Measurements from ENCODE around the gene ANKLE1. TPM values are rescaled to one million over a fixed set of nuclear protein-coding genes. Genes with fewer than 3 reads are reported as not detected.
"Not testable (repeated sequence)": the region's sequence is repeated elsewhere in the genome, so short reads cannot be mapped to it uniquely, and the experiment has no call there.

Gene ANKLE1
- polyA plus RNA-seq, 3 donors, result 0.44 to 0.83 (median 0.65) TPM

DNA sequence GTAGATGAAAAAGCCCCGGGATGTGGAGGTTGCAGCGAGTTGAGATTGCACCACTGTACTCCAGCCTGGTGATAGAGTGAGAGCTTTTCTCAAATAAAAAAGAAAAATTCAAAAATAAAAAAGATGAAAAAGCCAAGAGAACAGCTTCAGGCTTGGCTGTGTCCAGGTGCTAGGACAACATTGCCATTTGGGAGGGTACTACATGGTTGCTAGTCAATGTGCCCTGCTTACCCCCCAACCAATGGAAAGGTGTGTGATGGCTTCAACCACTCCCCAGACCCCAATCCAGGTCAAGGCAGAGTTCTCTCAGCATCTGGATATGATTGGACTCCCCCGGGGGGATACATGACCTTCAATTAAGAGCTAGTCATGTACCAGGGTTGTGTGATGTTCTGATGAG is 2.3 kb upstream of the ANKLE1 start:
- DNase-seq (ENCODE audit: low read depth in 3 of 3, low spot score in 2 of 3), result no peak

DNA sequence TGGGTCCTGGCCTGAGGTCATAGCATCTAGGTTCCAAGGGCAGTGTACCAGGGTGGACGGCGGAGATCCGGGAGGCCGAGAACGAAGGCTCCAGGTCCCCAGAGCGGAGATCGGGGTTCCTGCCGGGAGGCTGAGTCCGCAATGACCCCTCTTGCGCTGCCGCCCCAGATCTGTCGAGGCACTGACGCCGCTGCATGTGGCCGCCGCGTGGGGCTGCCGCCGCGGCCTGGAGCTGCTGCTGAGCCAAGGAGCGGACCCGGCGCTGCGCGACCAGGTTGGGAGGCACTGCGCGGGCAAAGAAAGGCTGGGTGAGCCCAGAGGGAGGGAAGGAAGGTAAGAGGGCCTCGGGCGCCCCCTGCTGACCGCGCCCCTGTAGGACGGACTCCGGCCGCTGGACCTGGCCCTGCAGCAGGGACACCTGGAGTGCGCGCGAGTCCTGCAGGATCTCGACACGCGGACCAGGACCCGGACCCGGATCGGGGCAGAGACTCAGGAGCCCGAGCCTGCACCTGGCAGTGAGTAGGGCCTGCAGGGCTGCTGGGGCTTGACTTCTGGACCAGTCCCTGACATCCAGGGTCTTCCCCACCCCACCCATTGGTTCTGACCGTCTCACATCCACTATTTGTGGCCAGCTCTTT is 906 bp downstream of the ANKLE1 start:
- DNase-seq (ENCODE audit: low read depth in 3 of 3, low spot score in 2 of 3), result peak in 1 of 3 donors; percentile 58

DNA sequence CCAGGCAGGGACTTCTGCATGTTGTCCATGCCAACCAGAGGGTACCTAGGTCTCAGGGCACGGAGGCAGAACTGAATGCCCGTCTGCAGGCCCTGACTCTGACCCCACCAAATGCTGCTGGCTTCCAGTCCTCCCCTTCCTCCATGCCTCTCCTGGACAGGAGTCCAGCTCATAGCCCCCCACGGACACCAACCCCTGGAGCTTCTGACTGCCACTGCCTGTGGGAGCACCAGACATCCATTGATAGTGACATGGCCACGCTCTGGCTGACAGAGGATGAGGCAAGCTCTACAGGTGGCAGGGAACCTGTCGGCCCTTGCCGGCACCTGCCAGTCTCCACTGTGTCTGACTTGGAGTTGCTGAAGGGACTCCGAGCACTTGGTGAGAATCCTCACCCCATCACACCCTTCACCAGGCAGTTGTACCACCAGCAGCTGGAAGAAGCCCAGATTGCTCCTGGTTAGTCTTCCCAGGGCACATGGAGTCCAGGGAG is 1.8 kb downstream of the ANKLE1 start:
- DNase-seq (ENCODE audit: low read depth in 3 of 3, low spot score in 2 of 3), result no peak

DNA sequence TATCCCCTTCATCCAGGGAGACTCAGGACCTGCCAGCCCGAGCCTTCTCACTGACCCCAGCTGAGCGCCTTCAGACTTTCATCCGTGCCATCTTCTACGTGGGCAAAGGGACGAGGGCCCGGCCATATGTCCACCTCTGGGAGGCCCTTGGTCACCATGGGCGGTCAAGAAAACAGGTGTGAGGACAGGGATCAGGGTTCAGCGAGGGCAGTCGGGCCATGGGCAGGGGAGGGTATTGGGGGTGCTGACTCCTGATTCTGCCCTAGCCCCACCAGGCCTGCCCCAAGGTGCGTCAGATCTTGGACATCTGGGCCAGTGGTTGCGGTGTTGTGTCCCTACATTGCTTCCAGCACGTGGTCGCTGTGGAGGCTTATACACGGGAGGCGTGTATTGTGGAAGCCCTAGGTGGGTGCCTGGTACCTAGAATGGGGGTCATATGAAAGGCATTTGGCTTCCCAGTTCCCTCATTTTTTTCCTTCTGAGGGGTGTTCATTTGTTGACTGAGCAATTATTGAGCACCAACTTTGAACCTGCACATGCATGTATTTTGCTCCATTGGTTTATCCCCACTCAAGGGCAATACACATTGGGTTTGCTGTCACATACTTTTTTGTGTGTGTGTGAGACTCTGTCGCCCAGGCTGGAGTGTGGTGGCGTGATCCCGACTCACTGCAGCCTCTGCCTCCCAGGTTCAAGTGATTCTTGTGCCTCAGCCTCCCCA is 3.9 kb downstream of the ANKLE1 start:
- no peak for DNase-seq (ENCODE audit: low read depth in 3 of 3, low spot score in 2 of 3)

DNA sequence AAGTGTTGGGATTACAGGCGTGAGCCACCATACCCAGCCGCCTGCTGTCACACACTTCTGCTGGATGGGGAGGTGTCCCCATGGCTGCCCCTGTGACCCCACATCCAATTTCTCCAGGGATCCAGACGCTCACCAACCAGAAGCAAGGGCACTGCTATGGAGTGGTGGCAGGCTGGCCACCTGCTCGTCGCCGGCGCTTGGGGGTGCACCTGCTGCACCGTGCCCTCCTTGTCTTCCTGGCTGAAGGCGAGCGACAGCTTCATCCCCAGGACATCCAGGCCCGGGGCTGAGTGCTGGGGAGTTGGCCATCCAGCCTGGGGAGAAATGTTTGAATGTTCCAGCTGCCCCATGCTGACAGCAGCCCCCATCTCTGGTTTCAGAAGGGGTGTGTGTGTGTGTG is 4.6 kb downstream of the ANKLE1 start:
- no peak for DNase-seq (ENCODE audit: low read depth in 3 of 3, low spot score in 2 of 3)

DNA sequence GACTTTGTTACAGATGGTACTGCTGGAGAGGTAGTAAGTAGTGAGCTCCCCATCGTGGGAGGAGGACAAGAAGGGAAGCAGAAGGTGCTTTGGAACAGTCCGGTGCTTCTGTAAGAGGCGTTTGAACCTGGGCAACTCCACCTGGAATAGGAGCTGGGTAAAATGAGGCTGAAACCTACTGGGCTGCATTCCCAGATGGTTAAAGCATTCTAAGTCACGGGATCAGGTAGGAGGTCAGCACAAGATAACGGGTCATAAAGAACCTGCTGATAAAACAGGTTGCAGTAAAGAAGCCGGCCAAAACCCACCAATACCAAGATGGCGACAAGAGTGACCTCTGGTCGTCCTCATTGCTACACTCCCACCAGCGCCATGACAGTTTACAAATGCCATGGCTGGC is 5.1 kb downstream of the ANKLE1 start:
- no peak for DNase-seq (ENCODE audit: low read depth in 3 of 3, low spot score in 2 of 3)

DNA sequence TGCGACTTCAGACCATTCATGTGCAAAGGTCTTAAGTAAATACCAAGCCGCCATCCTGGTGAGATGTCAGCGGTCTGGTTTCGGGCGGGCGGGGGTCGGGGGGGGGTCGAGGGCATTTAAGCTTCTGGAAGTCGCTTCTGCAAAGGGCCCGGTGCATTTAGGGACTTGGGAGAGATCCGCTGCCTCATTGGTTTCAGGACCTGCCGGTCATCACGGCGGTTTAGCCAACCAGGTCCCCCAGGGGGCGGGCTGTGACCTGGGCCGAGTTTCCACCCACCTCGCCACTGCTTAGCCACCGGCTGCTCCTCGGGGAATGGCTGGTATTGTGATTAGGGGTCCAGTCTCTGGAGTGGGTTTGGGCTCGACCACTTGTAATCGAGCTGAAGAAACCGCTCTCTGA is 7.8 kb downstream of the ANKLE1 start:
- no peak for DNase-seq (ENCODE audit: low read depth in 3 of 3, low spot score in 2 of 3)

DNA sequence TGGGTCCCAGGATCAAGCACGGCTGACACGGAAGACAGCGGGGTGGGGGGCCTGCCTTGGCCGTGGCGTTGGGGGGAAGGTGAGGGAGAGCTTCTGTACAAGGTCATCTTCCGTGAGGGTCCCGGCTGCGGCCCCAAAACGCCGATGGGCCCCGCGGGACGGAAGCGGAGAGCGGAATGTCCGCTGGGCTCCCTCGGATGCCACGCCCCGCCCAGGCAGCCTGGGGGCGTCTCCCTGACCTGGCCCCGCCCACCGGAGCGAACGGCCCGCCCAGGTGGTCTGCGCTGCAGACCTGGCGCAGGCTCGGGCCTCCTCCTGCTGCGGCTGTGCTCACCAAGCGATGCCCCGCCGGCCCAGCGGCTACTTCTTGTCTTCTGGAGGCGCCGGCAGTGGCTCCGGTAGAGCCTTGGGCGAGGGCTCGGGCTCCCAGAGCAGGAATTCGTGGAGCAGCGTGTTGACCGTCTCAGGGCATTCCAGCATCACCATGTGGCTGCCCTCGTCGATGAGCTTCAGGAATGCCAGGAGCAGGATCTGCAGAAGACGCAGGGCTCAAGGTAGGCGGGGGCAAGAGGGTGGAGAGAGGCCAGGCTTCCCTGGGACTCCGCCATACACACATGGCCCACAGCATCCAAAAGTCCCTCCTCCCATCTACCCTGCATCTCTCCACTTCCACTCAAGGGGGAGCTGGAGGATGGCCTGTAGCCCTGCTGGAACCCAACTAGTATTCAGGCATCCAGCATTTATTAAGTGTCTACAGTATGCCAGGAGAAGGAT is 10.8 kb downstream of the ANKLE1 start:
- peak in 1 of 3 donors; percentile 61 for DNase-seq (ENCODE audit: low read depth in 3 of 3, low spot score in 2 of 3)

DNA sequence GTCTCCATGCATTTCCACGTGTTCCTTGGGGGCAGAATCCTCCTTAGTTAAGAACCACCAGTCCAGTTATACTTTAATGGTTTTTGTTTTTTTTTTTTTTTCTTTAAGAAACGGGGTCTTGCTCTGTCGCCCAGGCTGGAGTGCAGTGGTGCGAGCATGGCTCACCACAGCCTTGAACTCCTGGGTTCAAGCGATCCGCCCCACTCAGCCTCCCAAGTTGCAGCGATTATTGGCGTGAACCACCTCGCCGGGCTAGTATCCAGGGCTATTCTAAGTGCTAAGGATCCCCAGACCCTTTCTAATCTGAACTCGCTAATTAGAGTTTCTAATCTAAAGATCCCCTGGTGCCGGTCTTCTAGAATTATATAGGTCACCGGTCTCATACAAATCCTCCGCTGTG is 11.9 kb downstream of the ANKLE1 start:
- no peak for DNase-seq (ENCODE audit: low read depth in 3 of 3, low spot score in 2 of 3)

DNA sequence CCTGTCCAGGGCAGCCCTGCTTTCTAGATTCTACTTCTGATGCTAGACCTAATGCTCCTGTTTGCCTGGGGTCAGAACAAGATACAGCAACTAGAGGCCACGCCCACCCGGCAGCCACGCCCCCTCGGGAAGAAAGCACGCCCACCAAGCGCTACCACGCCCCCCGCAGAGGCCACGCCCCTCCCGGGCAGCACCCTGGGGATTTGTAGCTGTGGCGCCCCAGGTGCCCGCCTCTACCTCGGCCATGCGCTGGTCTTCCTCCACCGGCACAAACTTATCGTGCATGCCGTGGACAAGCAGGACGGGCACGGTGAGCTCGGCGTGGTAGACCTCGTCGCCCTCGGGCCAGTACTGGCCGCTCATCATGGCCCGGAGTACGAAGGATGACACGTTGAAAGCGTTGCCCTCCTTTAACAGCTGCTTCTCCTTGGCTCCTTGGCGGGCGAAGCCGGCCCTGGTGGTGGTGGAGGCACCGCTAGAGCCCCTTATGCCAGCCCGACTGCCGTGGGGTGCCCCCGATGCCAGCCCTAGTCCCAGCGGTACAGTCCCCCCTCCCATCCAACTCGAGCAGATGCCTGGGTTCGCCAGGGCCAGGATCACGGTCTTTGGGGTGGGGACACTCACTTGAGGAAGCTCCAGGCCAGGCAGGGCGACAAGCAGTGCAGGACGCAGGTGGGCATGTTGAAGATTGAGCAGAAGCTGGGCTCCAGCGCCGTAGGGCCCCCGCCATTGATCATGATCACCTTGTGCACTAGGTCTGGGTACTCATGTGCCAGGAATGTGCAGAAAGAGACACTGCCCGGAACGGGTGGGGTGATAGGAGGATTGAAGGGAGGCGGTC is 12.6 kb downstream of the ANKLE1 start:
- no peak for DNase-seq (ENCODE audit: low read depth in 3 of 3, low spot score in 2 of 3)

DNA sequence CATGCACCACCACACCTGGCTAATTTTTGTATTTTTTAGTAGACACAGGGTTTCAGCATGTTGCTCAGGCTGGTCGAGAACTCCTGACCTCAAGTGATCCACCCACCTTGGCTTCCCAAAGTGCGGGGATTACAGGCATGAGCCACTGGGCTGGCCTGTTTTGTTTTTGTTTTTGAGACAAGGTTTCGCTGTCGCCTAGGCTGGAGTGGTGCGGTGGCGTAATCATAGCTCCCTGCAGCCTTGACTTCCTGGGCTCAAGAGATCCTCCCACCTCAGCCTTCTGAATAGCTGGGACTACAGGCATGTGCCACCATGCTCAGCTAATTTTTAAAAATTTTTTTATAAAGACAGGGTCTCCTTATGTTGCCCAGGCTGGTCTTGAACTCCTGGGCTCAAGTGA is 13.8 kb downstream of the ANKLE1 start:
- DNase-seq (ENCODE audit: low read depth in 3 of 3, low spot score in 2 of 3), result not testable (repeated sequence)

DNA sequence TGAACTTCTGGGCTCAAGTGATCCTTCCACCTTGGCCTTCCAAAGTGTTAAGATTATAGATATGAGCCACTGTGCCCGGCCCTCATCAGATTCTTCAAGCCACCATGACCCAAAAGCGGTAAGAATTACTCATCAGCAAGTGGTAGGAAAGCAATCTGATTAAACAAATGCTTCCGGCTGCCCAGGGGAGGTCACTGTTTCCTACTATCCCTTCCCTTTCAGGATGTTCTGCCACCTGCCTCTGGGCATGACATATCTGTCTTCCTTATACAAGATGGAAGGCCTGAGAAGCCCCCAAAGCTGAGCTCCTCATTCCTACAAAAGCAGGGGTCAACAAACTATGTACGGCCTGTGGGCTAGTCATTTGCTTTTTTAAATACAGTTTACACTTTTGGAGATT is 14.6 kb downstream of the ANKLE1 start:
- DNase-seq (ENCODE audit: low read depth in 3 of 3, low spot score in 2 of 3), result no peak

DNA sequence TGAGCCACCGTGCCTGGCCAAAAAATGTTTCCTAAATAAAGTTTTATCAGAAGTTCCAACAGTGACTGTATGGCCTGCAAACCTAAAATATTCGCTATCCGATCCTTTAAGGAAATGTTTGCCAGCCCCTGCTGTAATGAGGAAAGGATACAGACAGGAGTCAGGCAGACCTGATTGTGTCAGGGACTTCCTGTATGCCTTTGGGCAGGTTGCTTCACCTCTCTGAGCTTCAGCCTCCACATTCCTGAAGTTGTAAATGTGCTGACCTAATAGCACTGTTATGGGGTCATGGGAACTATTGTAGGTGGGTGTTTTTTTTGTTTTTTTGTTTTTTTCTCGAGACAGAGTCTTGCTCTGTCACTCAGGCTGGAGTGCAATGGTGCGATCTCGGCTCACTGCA is 15.3 kb downstream of the ANKLE1 start:
- no peak for DNase-seq (ENCODE audit: low read depth in 3 of 3, low spot score in 2 of 3)

DNA sequence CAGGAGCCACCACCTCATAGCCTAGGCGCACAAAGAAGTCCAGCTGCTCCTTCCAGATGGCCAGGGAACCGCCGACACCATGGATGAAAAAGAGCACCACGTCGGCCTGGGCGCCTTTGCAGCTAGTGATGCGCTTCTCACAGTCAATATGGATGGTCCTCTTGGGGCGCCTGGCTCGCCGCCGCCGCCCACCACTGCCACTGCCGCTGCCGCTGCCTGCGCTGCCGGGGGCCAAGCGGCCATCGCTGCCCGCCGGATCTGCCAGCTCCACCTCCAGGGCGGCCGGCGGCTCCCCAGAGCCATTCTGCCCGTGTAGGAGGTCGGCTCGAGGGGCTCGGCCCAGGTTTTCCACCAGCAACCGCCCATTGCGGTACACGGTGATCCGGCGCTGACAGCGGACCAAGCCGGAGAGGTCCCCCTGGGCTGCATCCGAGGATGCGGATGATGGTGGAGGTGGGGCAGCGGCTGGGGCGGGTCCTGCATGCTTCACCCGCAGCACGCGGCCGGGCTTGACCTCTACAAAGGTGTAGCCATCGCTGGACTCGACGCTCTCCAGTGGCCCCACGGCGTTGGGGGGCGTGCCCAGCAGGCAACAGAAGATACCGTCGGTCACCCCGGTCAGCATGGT is 19.4 kb downstream of the ANKLE1 start:
- no peak for DNase-seq (ENCODE audit: low read depth in 3 of 3, low spot score in 2 of 3)

DNA sequence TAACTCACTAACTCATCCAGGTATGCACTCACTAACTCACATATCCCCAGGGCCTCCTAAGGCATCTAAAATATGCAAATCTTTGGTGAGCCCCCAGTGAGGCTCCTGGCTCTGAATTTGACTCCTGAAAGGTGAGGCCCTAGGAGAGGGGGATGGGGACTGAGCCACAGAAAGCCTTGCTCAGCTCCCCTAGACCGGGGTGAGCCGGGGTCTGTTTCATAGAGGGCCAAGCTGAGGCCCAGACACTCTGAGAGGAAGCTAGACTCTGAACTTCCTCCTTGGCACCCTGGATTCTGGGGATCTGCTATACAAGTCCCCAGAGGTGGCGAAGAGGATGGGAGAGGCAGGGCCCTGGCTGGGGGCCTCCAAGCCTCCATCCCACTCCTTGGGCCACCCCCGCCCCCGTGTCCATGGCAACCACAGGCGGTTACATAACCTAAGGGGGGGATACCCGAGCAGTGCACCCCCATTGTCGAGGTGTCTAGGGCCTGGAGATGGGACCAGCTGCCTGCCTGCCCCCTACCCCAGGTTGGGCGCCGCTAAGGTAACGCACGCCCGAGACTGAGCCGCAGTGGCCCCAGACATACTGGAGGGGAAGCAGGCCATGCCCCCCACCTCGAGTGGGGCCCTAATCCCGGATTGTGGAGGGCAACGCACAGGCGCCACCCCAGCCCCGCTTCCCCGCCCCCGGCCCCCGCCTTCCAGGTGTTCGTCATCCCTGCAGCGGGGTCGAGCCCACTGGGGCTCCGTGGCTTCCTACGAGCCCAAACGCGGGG is 20.9 kb downstream of the ANKLE1 start:
- no peak for DNase-seq (ENCODE audit: low read depth in 3 of 3, low spot score in 2 of 3)

DNA sequence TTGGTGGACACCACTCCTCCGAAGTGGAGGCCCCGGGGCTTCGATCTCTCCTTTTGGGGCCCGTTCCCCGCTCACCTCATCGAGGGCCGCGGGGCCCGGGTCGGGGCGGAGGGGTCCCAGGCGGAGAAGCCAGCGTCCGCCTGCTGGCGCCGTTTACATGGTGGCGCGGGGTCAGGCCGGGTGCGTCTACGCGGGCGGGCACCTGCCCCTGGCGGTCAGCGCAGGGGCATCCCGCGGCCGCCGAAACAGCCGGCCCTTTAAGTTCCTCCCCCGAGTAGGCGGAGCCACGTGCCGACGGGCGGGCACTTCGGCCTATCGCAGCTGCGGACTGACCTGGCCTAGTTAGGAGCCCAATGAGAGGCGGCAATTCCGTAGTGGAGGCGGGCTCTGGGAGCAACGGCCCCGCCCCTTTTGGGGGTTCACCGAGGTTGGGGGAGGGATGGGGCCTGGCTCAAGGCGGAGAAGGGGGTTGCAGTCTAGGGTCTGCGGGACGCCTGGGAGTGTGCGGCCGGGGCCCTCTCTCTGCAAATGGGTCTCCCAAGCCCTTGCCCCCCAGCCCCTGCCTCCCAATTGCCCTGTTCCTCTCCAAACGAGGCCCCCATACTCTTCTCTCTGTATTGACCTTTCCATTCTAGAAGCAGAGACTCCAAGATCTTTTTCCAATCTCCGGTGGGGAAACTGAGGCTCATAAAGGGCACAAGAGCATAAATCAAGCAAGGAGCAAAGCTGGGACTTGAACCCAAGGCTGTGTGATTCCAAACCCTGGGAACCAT is 21.7 kb downstream of the ANKLE1 start, which contains the start of gene ABHD8:
Gene ABHD8, minus strand, starts transcription at position 259 of the 773 bp plus-strand sequence. CDS start 1,809 bp downstream, outside the sequence.
- peak; percentile 86 to 89 (median 87) for DNase-seq (ENCODE audit: low read depth in 3 of 3, low spot score in 2 of 3)

DNA sequence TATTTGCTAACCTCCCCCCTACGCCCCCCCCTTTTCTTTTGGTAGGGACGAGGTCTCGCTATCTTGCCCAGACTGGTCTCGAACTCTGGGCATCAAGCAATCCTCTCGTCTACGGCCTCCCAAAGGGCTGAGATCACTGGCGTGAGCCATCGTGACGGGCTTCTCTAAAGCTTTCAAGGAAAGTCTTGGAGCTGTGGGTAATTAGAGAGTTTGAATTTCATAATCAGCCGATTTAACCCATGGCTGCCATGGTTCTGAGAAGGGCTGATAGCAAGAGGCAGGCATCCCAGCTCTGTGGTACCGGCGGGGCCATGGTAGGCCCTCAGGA is 22.2 kb downstream of the ANKLE1 start:
- no peak for DNase-seq (ENCODE audit: low read depth in 3 of 3, low spot score in 2 of 3)

DNA sequence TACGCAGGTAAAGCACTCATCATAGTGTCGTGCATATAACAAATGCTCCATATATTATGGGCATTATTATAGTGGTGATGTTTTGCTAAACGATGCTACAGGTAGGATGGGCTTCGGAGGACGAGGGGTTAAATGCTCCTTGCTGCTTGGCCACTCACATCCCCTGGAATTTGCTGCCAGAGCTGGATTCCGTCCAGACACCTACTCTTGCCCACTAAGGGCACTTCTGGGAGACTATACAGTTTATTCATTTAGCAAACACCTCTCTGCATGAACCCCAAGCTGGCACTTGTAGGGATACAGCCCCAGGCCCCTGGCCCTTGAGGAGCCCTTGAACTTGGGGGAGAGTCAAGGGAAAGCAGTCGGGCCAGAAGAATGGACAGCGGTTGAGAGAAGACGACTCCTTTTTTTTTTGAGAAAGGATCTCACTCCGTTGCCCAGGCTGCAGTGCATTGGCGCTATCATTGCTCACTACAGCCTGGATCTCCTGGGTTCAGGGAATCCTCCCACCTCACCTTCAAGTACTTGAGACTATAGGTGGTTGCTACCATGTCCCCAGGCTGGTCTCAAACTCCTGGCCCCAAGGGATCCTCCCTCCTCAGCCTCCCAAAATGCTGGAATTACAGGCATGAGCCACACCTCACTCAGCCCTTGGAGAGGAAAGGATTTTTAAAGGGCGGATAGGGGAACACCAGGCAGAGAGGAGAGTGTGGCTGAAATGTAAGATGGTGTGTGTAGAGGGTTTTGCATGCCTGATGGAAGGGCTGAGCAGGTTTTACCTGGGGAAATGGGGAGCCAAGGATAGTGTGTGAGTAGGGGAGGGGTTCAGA is 22.9 kb downstream of the ANKLE1 start:
- no peak for DNase-seq (ENCODE audit: low read depth in 3 of 3, low spot score in 2 of 3)

Data from right renal cortex interstitium (tissue), 3 donors.